BE2C (cell line): ENCODE results near the gene CX3CL1.

Experiments used
- DNase-seq: peaks from one replicate; pipeline ENCODE4 v3.0.0-alpha.2; 2020
- H3K27me3 ChIP-seq: fragments of 250-450 bp; sonication (Bioruptor Pico); 2 replicates; pipeline ENCODE4 v1.5.1; 2020; ENCODE audit warnings: mild to moderate bottlenecking
- H3K36me3 ChIP-seq: fragments of 250-450 bp; sonication (Bioruptor Pico); 2 replicates; pipeline ENCODE4 v1.5.1; 2020; ENCODE audit warnings: mild to moderate bottlenecking
- H3K4me1 ChIP-seq: fragments of 250-450 bp; sonication (Bioruptor Pico); 2 replicates; pipeline ENCODE4 v1.5.1; 2020
- H3K4me3 ChIP-seq: 2 replicates; pipeline ENCODE4 v1.5.1; 2011; ENCODE audit warnings: low read depth, low read length
- H3K9me3 ChIP-seq: fragments of 250-450 bp; sonication (Bioruptor Pico); 2 replicates; pipeline ENCODE4 v1.5.1; 2020
- CTCF ChIP-seq: IDR thresholded peaks from 2 replicates; pipeline ENCODE4 v1.5.1; 2012; ENCODE audit warnings: mild to moderate bottlenecking, low read depth, low read length

The CX3CL1 gene

GRCh38 chr16:57432505-57432904 lies 60.2 kb downstream of the CX3CL1 start:
- no peak overlapping the region for H3K4me3 ChIP-seq
- no peak for DNase-seq
- H3K4me1 ChIP-seq = no peaks in the 10 kb centered on the region
- H3K36me3 ChIP-seq = peaks cover 78% of the 10 kb centered on the region
- H3K9me3 ChIP-seq = no peaks in the 10 kb centered on the region
- no peaks in the 10 kb centered on the region for H3K27me3 ChIP-seq
- TF ChIP-seq CTCF = no peak

- no peaks in the 10 kb centered on the region for H3K9me3 ChIP-seq
- no peak for TF ChIP-seq CTCF
- H3K4me1 ChIP-seq = no peaks in the 10 kb centered on the region
- DNase-seq = no peak
- peaks cover 75% of the 10 kb centered on the region for H3K36me3 ChIP-seq
- H3K27me3 ChIP-seq = no peaks in the 10 kb centered on the region
- H3K4me3 ChIP-seq = no peak overlapping the region
These were observed 60.7 kb downstream of the CX3CL1 start for GRCh38 chr16:57432989-57433388.

- DNase-seq = no peak
- H3K4me3 ChIP-seq = no peak overlapping the region
- peaks cover 82% of the 10 kb centered on the region for H3K36me3 ChIP-seq
- H3K9me3 ChIP-seq = no peaks in the 10 kb centered on the region
- no peaks in the 10 kb centered on the region for H3K4me1 ChIP-seq
- no peaks in the 10 kb centered on the region for H3K27me3 ChIP-seq
- no peak for TF ChIP-seq CTCF
These were observed 61.7 kb downstream of the CX3CL1 start for GRCh38 chr16:57434003-57434402.
